Keratinocyte (primary cell): Measurements from ENCODE around the gene EVI5L. TPM values are rescaled to one million over a fixed set of nuclear protein-coding genes. Genes with fewer than 3 reads are reported as not detected.

Experiments
- DNase-seq: peaks from one replicate; pipeline ENCODE4 v3.0.0-alpha.2; 2011; ENCODE audit warnings: low read depth, missing footprints, low spot score
- FAIRE-seq: peaks from 2 replicates; lab custom pipeline; 2011; peaks lifted over from hg19 to GRCh38; lab: Jason Lieb, UNC
- H2AFZ ChIP-seq: 2 replicates; pipeline ENCODE4 v1.6.0; 2012; ENCODE audit warnings: low read length, control low read depth, inconsistent platforms; ENCODE audit not compliant: control insufficient read depth
- H3K27ac ChIP-seq: 2 replicates; pipeline ENCODE4 v1.5.1; 2011; ENCODE audit warnings: low read length; ENCODE audit not compliant: control insufficient read depth, insufficient read depth
- H3K27me3 ChIP-seq: 3 replicates; pipeline ENCODE4 v1.6.0; 2011; ENCODE audit warnings: low read length; ENCODE audit not compliant: control insufficient read depth, insufficient read depth; ENCODE audit errors: extremely low read depth
- H3K36me3 ChIP-seq, 2 experiments: 2 replicates in 1 of 2; 3 replicates in 1 of 2; pipeline ENCODE4 v1.5.1; 2011; ENCODE audit warnings: low read length in 2 of 2, mild to moderate bottlenecking in 1 of 2; ENCODE audit not compliant: control insufficient read depth in 2 of 2, insufficient read depth in 2 of 2; ENCODE audit errors: extremely low read depth in 1 of 2
- H3K4me1 ChIP-seq: 3 replicates; pipeline ENCODE4 v1.5.1; 2011; ENCODE audit warnings: low read length; ENCODE audit not compliant: control insufficient read depth, insufficient read depth; ENCODE audit errors: extremely low read depth
- H3K4me2 ChIP-seq: 3 replicates; pipeline ENCODE4 v1.6.0; 2011; ENCODE audit warnings: low read depth, low read length; ENCODE audit not compliant: control insufficient read depth, insufficient read depth; ENCODE audit errors: extremely low read depth
- H3K4me3 ChIP-seq, 3 experiments: fragments of 200-600 bp in 1 of 3; sonication (generic) in 1 of 3; 2 replicates in 2 of 3; 3 replicates in 1 of 3; pipeline ENCODE4 v1.5.1; 2011 to 2016; ENCODE audit warnings: low read length in 3 of 3, mild to moderate bottlenecking in 3 of 3, control low read depth in 2 of 3, inconsistent platforms in 1 of 3, low read depth in 1 of 3, mixed read lengths in 1 of 3, mixed run types in 1 of 3, moderate library complexity in 1 of 3; ENCODE audit not compliant: control insufficient read depth in 2 of 3, insufficient read depth in 2 of 3; ENCODE audit errors: extremely low read depth in 1 of 3
- H3K79me2 ChIP-seq: 2 replicates; pipeline ENCODE4 v1.6.0; 2012; ENCODE audit warnings: low read length; ENCODE audit not compliant: control insufficient read depth, insufficient read depth
- H3K9ac ChIP-seq: 3 replicates; pipeline ENCODE4 v1.6.0; 2011; ENCODE audit warnings: low read length; ENCODE audit not compliant: control insufficient read depth, insufficient read depth; ENCODE audit errors: extremely low read depth
- H3K9me1 ChIP-seq: 3 replicates; pipeline ENCODE4 v1.6.0; 2011; ENCODE audit warnings: low read length; ENCODE audit not compliant: control insufficient read depth, insufficient read depth; ENCODE audit errors: extremely low read depth
- H3K9me3 ChIP-seq: 2 replicates; pipeline ENCODE4 v1.5.1; 2012; ENCODE audit warnings: low read depth, low read length; ENCODE audit not compliant: control insufficient read depth
- H4K20me1 ChIP-seq: 3 replicates; pipeline ENCODE4 v1.6.0; 2011; ENCODE audit warnings: low read length; ENCODE audit not compliant: control insufficient read depth, insufficient read depth; ENCODE audit errors: extremely low read depth
- CTCF ChIP-seq, 3 experiments: IDR thresholded peaks in 1 of 3; conservative IDR thresholded peaks in 1 of 3; optimal IDR thresholded peaks in 1 of 3; 2 replicates in 2 of 3; 3 replicates in 1 of 3; pipeline versions ENCODE3 to v1.5.1; 2011; ENCODE audit warnings: low read length in 3 of 3, mild to moderate bottlenecking in 3 of 3, moderate library complexity in 2 of 3, control low read depth in 1 of 3, inconsistent platforms in 1 of 3; ENCODE audit not compliant: insufficient read depth in 2 of 3; ENCODE audit errors: extremely low read depth in 1 of 3
- EZH2 ChIP-seq: IDR thresholded peaks from one replicate; pipeline ENCODE4 v1.6.1; 2012; ENCODE audit warnings: inconsistent platforms, mild to moderate bottlenecking, low read length, moderate library complexity
- dilution Hi-C: fragments of 300-500 bp; cut with MboI; formaldehyde crosslinking; loops from one replicate; pipeline ENCODE4 v1.7.0; 2020; ENCODE audit warnings: low sequenced_read_pairs; ENCODE audit not compliant: extremely low pct_ligation_motif_present
- polyA plus RNA-seq, 5 experiments: library from polyadenylated mRNA; depleted of rRNA in 3 of 5; stranded (reverse) in 3 of 5; stranded (forward) in 1 of 5; unstranded in 1 of 5; fragments of >200 nt; gene quantifications; 1 replicate in 1 of 5; 2 replicates in 3 of 5; 3 replicates in 1 of 5; pipeline versions ENCODE4 v1.2.1 to v1.2.3, GENCODE V29; 2011 to 2012; ENCODE audit warnings: missing spikeins in 2 of 5, low read depth in 1 of 5, low replicate concordance in 1 of 5

Gene EVI5L
- polyA plus RNA-seq, 1 donor (not counting 4 experiments of a cell fraction or from before 2014, with no cell fraction given): 7.5 TPM

GRCh38 chr19:7856679-7857663 lies 27.0 kb downstream of the EVI5L start:
- no peak for TF ChIP-seq EZH2
- no peak for TF ChIP-seq CTCF (optimal IDR thresholded peaks at IDR 0.05 in 1 of 3, IDR thresholded peaks at IDR 0.05 in 1 of 3, conservative IDR thresholded peaks at IDR 0.05 in 1 of 3; ENCODE audit: extremely low read depth in 1 of 3, insufficient read depth in 2 of 3, low read length in 3 of 3)
- dilution Hi-C loops: no loop called here
- H4K20me1 ChIP-seq: no peaks in the 10 kb centered on the region
- no peak overlapping the region for H2AFZ ChIP-seq
- DNase-seq (no peak), FAIRE-seq (no peak)
- no peaks in the 10 kb centered on the region for H3K27me3 ChIP-seq
- H3K9me3 ChIP-seq: no peaks in the 10 kb centered on the region
- H3K27ac ChIP-seq: no peak overlapping the region
- H3K36me3 ChIP-seq: peaks cover 0 to 10% of the 10 kb centered on the region in 2 experiments
- no peaks in the 10 kb centered on the region for H3K79me2 ChIP-seq
- no peak overlapping the region for H3K4me3 ChIP-seq
- no peaks in the 10 kb centered on the region for H3K9me1 ChIP-seq
- H3K4me2 ChIP-seq: no peak overlapping the region
- no peak overlapping the region for H3K9ac ChIP-seq
- no peaks in the 10 kb centered on the region for H3K4me1 ChIP-seq

GRCh38 chr19:7857727-7858108 lies 27.7 kb downstream of the EVI5L start:
- H3K9me1 ChIP-seq: no peaks in the 10 kb centered on the region
- H3K27me3 ChIP-seq: no peaks in the 10 kb centered on the region
- FAIRE-seq (no peak), DNase-seq (no peak)
- no peak overlapping the region for H3K4me3 ChIP-seq
- H4K20me1 ChIP-seq: no peaks in the 10 kb centered on the region
- H3K4me1 ChIP-seq: no peaks in the 10 kb centered on the region
- H3K9me3 ChIP-seq: no peaks in the 10 kb centered on the region
- H3K4me2 ChIP-seq: no peak overlapping the region
- no peaks in the 10 kb centered on the region for H3K79me2 ChIP-seq
- TF ChIP-seq EZH2: no peak
- no peak for TF ChIP-seq CTCF (optimal IDR thresholded peaks at IDR 0.05 in 1 of 3, IDR thresholded peaks at IDR 0.05 in 1 of 3, conservative IDR thresholded peaks at IDR 0.05 in 1 of 3; ENCODE audit: extremely low read depth in 1 of 3, insufficient read depth in 2 of 3, low read length in 3 of 3)
- no peak overlapping the region for H3K9ac ChIP-seq
- dilution Hi-C loops: no loop called here
- H3K27ac ChIP-seq: no peak overlapping the region
- peaks cover 0 to 10% of the 10 kb centered on the region in 2 experiments for H3K36me3 ChIP-seq
- H2AFZ ChIP-seq: no peak overlapping the region
